DOHH2 (cell line): ENCODE data around the gene PTPRN2.

Experiments
- H3F3A ChIP-seq: fragments of 200-600 bp; sonication (generic), shearing (Covaris generic); 2 replicates; pipeline ENCODE4 v1.6.0; 2016; ENCODE audit warnings: antibody characterized with exemption, mild to moderate bottlenecking; ENCODE audit not compliant: control insufficient read depth, insufficient read depth
- H3K27ac ChIP-seq: fragments of 200-600 bp; sonication (generic); 2 replicates; pipeline ENCODE4 v1.5.1; 2014; ENCODE audit warnings: low read depth, mild to moderate bottlenecking, low read length, moderate library complexity
- H3K27me3 ChIP-seq: fragments of 200-600 bp; sonication (generic); 2 replicates; pipeline ENCODE4 v1.6.1; 2014; ENCODE audit warnings: mild to moderate bottlenecking, low read length, mixed read lengths; ENCODE audit not compliant: control insufficient read depth
- H3K36me3 ChIP-seq: fragments of 200-600 bp; sonication (generic); 2 replicates; pipeline ENCODE4 v1.6.1; 2014; ENCODE audit warnings: mild to moderate bottlenecking, low read length, moderate library complexity, mixed read lengths; ENCODE audit not compliant: control insufficient read depth
- H3K4me1 ChIP-seq: fragments of 200-600 bp; sonication (generic); 2 replicates; pipeline ENCODE4 v1.6.1; 2014; ENCODE audit warnings: mild to moderate bottlenecking, low read length, mixed read lengths; ENCODE audit not compliant: control insufficient read depth
- H3K4me2 ChIP-seq: fragments of 200-600 bp; sonication (generic); 2 replicates; pipeline ENCODE4 v1.6.0; 2014; ENCODE audit warnings: mild to moderate bottlenecking, low read length, moderate library complexity
- H3K4me3 ChIP-seq: fragments of 200-600 bp; sonication (generic); 2 replicates; pipeline ENCODE4 v1.5.1; 2014; ENCODE audit warnings: mild to moderate bottlenecking, low read length, mixed read lengths
- H3K79me2 ChIP-seq: fragments of 200-600 bp; sonication (generic); 2 replicates; pipeline ENCODE4 v1.6.1; 2014; ENCODE audit warnings: mild to moderate bottlenecking, low read length, mixed read lengths; ENCODE audit not compliant: control insufficient read depth
- H3K9me2 ChIP-seq: fragments of 200-600 bp; sonication (generic); replicated peaks from 2 replicates; pipeline ENCODE4 v1.6.1; 2014; ENCODE audit warnings: mild to moderate bottlenecking, low read length, mixed read lengths; ENCODE audit not compliant: control insufficient read depth
- H3K9me3 ChIP-seq: fragments of 200-600 bp; sonication (generic); 2 replicates; pipeline ENCODE4 v1.6.1; 2014; ENCODE audit warnings: antibody characterized with exemption, low read length, mixed read lengths; ENCODE audit not compliant: control insufficient read depth, insufficient read depth
- H4K20me1 ChIP-seq: fragments of 200-600 bp; sonication (generic); 2 replicates; pipeline ENCODE4 v1.6.0; 2014; ENCODE audit warnings: low read depth, mild to moderate bottlenecking, antibody characterized with exemption, low read length, moderate library complexity; ENCODE audit not compliant: control insufficient read depth, insufficient read depth
- CTCF ChIP-seq: fragments of 200-600 bp; sonication (generic); IDR thresholded peaks from one replicate; pipeline ENCODE4 v1.5.1; 2014; ENCODE audit warnings: antibody characterized with exemption, mild to moderate bottlenecking, low read depth, low read length; ENCODE audit not compliant: poor library complexity, severe bottlenecking
- EZH2phosphoT487 ChIP-seq: fragments of 200-600 bp; sonication (generic); IDR thresholded peaks from 2 replicates; pipeline ENCODE4 v1.6.1; 2017; ENCODE audit warnings: borderline replicate concordance, mild to moderate bottlenecking, antibody characterized with exemption, low read length, moderate library complexity, mixed read lengths

Gene PTPRN2

DNA sequence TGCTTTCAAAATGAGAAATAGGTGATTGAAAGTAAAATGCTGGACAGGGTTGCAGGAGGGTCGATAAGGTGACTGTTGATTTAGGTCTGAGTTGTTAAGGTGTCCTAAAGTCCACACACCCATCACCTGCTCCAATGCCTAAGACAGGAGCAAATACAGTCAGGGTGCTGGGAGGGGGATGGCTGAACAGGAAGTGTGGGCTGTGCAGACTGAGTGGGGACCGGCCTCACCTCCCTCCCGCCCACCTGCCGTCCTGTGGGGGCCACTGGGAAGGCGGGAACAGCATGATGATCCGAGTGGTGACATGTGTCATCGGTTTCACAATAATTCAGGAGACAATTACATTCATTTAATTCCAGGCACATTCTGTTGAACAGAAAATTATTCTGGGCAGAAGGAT lies 990.1 kb downstream of the PTPRN2 start:
- no peaks in the 10 kb centered on the region for H3K9me2 ChIP-seq
- no peaks in the 10 kb centered on the region for H3K36me3 ChIP-seq
- no peak overlapping the region for H3K27ac ChIP-seq
- no peak overlapping the region for H3K4me3 ChIP-seq
- no peaks in the 10 kb centered on the region for H3F3A ChIP-seq
- no peaks in the 10 kb centered on the region for H3K9me3 ChIP-seq
- no peak overlapping the region for H3K4me2 ChIP-seq
- no peaks in the 10 kb centered on the region for H3K27me3 ChIP-seq
- H3K4me1 ChIP-seq = no peaks in the 10 kb centered on the region
- TF ChIP-seq CTCF = no peak
- no peak for TF ChIP-seq EZH2phosphoT487
- no peaks in the 10 kb centered on the region for H3K79me2 ChIP-seq
- no peaks in the 10 kb centered on the region for H4K20me1 ChIP-seq

GRCh38 chr7:157596881-157597280 lies 990.7 kb downstream of the PTPRN2 start:
- Histone ChIP-seq H3K9me3 (no peaks in the 10 kb centered on the region), H3K79me2 (no peaks in the 10 kb centered on the region), H3K27ac (no peak overlapping the region), H3K36me3 (no peaks in the 10 kb centered on the region), H3K4me1 (no peaks in the 10 kb centered on the region), H3F3A (no peaks in the 10 kb centered on the region), H3K4me2 (no peak overlapping the region), H3K27me3 (no peaks in the 10 kb centered on the region), H4K20me1 (no peaks in the 10 kb centered on the region), H3K4me3 (no peak overlapping the region), H3K9me2 (no peaks in the 10 kb centered on the region)
- TF ChIP-seq CTCF (no peak), EZH2phosphoT487 (no peak)

GRCh38 chr7:157596471-157596870 lies 991.2 kb downstream of the PTPRN2 start:
- Histone ChIP-seq H3K27ac (no peak overlapping the region), H3K4me3 (no peak overlapping the region), H3K9me2 (no peaks in the 10 kb centered on the region), H3K4me1 (no peaks in the 10 kb centered on the region), H3K27me3 (no peaks in the 10 kb centered on the region), H3K36me3 (no peaks in the 10 kb centered on the region), H3K79me2 (no peaks in the 10 kb centered on the region), H3K4me2 (no peak overlapping the region), H4K20me1 (no peaks in the 10 kb centered on the region), H3K9me3 (no peaks in the 10 kb centered on the region), H3F3A (no peaks in the 10 kb centered on the region)
- no peak for TF ChIP-seq EZH2phosphoT487
- no peak for TF ChIP-seq CTCF

GRCh38 chr7:157596026-157596425 lies 991.6 kb downstream of the PTPRN2 start:
- Histone ChIP-seq H3K36me3 (no peaks in the 10 kb centered on the region), H3K4me3 (no peak overlapping the region), H3F3A (no peaks in the 10 kb centered on the region), H3K9me2 (no peaks in the 10 kb centered on the region), H3K27me3 (no peaks in the 10 kb centered on the region), H4K20me1 (no peaks in the 10 kb centered on the region), H3K4me1 (no peaks in the 10 kb centered on the region), H3K79me2 (no peaks in the 10 kb centered on the region), H3K27ac (no peak overlapping the region), H3K4me2 (no peak overlapping the region), H3K9me3 (no peaks in the 10 kb centered on the region)
- TF ChIP-seq EZH2phosphoT487 (no peak), CTCF (no peak)
